HepG2 (cell line): ENCODE results near the gene DIS3L2. TPM values are rescaled to one million over a fixed set of nuclear protein-coding genes. Genes with fewer than 3 reads are reported as not detected.

Experiments used
- ATF7 ChIP-seq, 2 experiments: fragments of 450-650 bp in 1 of 2; sonication (generic) in 1 of 2; formaldehyde crosslinking in 1 of 2; IDR thresholded peaks; 2 replicates each; pipeline versions ENCODE4 v1.4.0 to v1.6.1; 2016 to 2020; ENCODE audit warnings: antibody characterized with exemption in 1 of 2, mild to moderate bottlenecking in 1 of 2, missing genetic modification reagents in 1 of 2
- BORCS8-MEF2B ChIP-seq: sonication (generic); formaldehyde crosslinking; IDR thresholded peaks from 2 replicates; pipeline ENCODE4 v1.8.0; 2022; ENCODE audit warnings: mild to moderate bottlenecking, missing genetic modification reagents
- HNRNPL ChIP-seq: fragments of 200-400 bp; formaldehyde crosslinking; IDR thresholded peaks from 2 replicates; pipeline ENCODE4 v1.6.1; 2017; ENCODE audit warnings: mild to moderate bottlenecking, low read depth, low read length
- JDP2 ChIP-seq: sonication (generic); formaldehyde crosslinking; IDR thresholded peaks from 2 replicates; pipeline ENCODE4 v1.8.1; 2022; ENCODE audit warnings: missing genetic modification reagents, borderline replicate concordance
- MED1 ChIP-seq: sonication (generic); formaldehyde crosslinking; IDR thresholded peaks from 2 replicates; pipeline ENCODE4 v1.4.0; 2020; ENCODE audit warnings: missing genetic modification reagents
- PCBP1 ChIP-seq: fragments of 200-400 bp; formaldehyde crosslinking; IDR thresholded peaks from 2 replicates; pipeline ENCODE4 v1.6.1; 2017; ENCODE audit warnings: mild to moderate bottlenecking, low read depth, low read length, borderline replicate concordance
- SIN3A ChIP-seq: IDR thresholded peaks from 2 replicates; pipeline ENCODE4 v1.6.1; 2011; ENCODE audit warnings: low read depth, mild to moderate bottlenecking, control low read depth, low read length, borderline replicate concordance
- TARDBP ChIP-seq: sonication (generic); formaldehyde crosslinking; IDR thresholded peaks from 2 replicates; pipeline ENCODE4 v1.8.0; 2022; ENCODE audit warnings: mild to moderate bottlenecking, missing genetic modification reagents
- THAP7 ChIP-seq: sonication (generic); formaldehyde crosslinking; IDR thresholded peaks from 2 replicates; pipeline ENCODE4 v1.8.1; 2023; ENCODE audit warnings: mild to moderate bottlenecking, missing genetic modification reagents
- ZBED4 ChIP-seq: sonication (generic); formaldehyde crosslinking; IDR thresholded peaks from 2 replicates; pipeline ENCODE4 v1.4.0; 2020; ENCODE audit warnings: missing genetic modification reagents, borderline replicate concordance
- ZBTB10 ChIP-seq: sonication (generic); formaldehyde crosslinking; IDR thresholded peaks from 2 replicates; pipeline ENCODE4 v1.4.0; 2020; ENCODE audit warnings: missing genetic modification reagents, borderline replicate concordance
- ZFP37 ChIP-seq: sonication (generic); formaldehyde crosslinking; IDR thresholded peaks from 2 replicates; pipeline ENCODE4 v1.4.0; 2020; ENCODE audit warnings: missing genetic modification reagents, borderline replicate concordance
- ZFP90 ChIP-seq: sonication (generic); formaldehyde crosslinking; IDR thresholded peaks from 2 replicates; pipeline ENCODE4 v1.8.0; 2022; ENCODE audit warnings: missing genetic modification reagents, mild to moderate bottlenecking, inconsistent platforms, borderline replicate concordance
- ZMYM2 ChIP-seq: sonication (generic); formaldehyde crosslinking; IDR thresholded peaks from 2 replicates; pipeline ENCODE4 v1.8.0; 2022; ENCODE audit warnings: mild to moderate bottlenecking, missing genetic modification reagents
- ZNF280B ChIP-seq: sonication (generic); formaldehyde crosslinking; IDR thresholded peaks from 2 replicates; pipeline ENCODE4 v1.5.0; 2020; ENCODE audit warnings: missing genetic modification reagents, mild to moderate bottlenecking, borderline replicate concordance
- ZNF33B ChIP-seq: sonication (generic); formaldehyde crosslinking; IDR thresholded peaks from 2 replicates; pipeline ENCODE4 v1.5.1; 2020; ENCODE audit warnings: mild to moderate bottlenecking, missing genetic modification reagents
- ZNF678 ChIP-seq: sonication (generic); formaldehyde crosslinking; IDR thresholded peaks from 2 replicates; pipeline ENCODE4 v1.4.0; 2020; ENCODE audit warnings: mild to moderate bottlenecking, missing genetic modification reagents
- ZNF749 ChIP-seq: sonication (generic); formaldehyde crosslinking; IDR thresholded peaks from 2 replicates; pipeline ENCODE4 v1.8.0; 2022; ENCODE audit warnings: mild to moderate bottlenecking, missing genetic modification reagents, moderate library complexity, borderline replicate concordance
- ZNF879 ChIP-seq: sonication (generic); formaldehyde crosslinking; IDR thresholded peaks from 2 replicates; pipeline ENCODE4 v1.8.1; 2023; ENCODE audit warnings: missing genetic modification reagents
- polyA plus RNA-seq, 8 experiments: library from polyadenylated mRNA; depleted of rRNA in 3 of 8; stranded (reverse) in 7 of 8; unstranded in 1 of 8; fragments of >200 nt; fragmentation: Illumina TruSeq in 4 of 8; extraction: Trizol in 4 of 8; gene quantifications; 2 replicates each; pipeline versions ENCODE4 v1.2.1 to v1.2.3, GENCODE V29; 2011 to 2016; ENCODE audit warnings: low read depth in 4 of 8, missing spikeins in 1 of 8, mixed read lengths in 1 of 8; ENCODE audit not compliant: insufficient read depth in 1 of 8
- total RNA-seq, 5 experiments: library from RNA; depleted of rRNA; stranded (reverse); fragments of >200 nt; fragmentation: Illumina TruSeq; extraction: Trizol; gene quantifications; 2 replicates each; pipeline ENCODE4 v1.2.3, GENCODE V29; 2016; ENCODE audit warnings: low read depth in 1 of 5

The DIS3L2 gene
- total and polyA plus RNA-seq, 2 of the 13 experiments (the other 11 are each of a cell fraction or from before 2014, with no cell fraction given): 7.0 to 23.9 TPM

- TF ChIP-seq ZNF879 (CRISPR knock-in tag) (peak; percentile 79; the same call in 1 of the 2 replicates), ZFP90 (CRISPR knock-in tag) (no peak), ZBTB10 (CRISPR knock-in tag) (no peak), MED1 (peak; percentile 46; the same call in 1 of the 2 replicates), PCBP1 (no peak), ZBED4 (CRISPR knock-in tag) (peak; percentile 98), ZNF678 (CRISPR knock-in tag) (peak; percentile 68; the same call in 1 of the 2 replicates), SIN3A (no peak), ZNF749 (CRISPR knock-in tag) (0 out of 2 replicates have a peak, but pooled peaks have one; percentile 12), ATF7 (IDR thresholded peaks at IDR 0.05) (no peak), ATF7 (CRISPR knock-in tag; IDR thresholded peaks at IDR 0.05) (no peak), THAP7 (no peak; the same call in 1 of the 2 replicates), JDP2 (no peak), TARDBP (CRISPR knock-in tag) (peak; percentile 55; the same call in 1 of the 2 replicates), ZMYM2 (CRISPR knock-in tag) (no peak), ZNF33B (CRISPR knock-in tag) (0 out of 2 replicates have a peak, but pooled peaks have one; percentile 6), BORCS8-MEF2B (CRISPR knock-in tag) (0 out of 2 replicates have a peak, but pooled peaks have one; percentile 9), ZNF280B (CRISPR knock-in tag) (0 out of 2 replicates have a peak, but pooled peaks have one; percentile 18), ZFP37 (CRISPR knock-in tag) (no peak), HNRNPL (no peak)
These were observed 36.0 kb upstream of the DIS3L2 start (continued) for GRCh38 chr2:231925303-231926179.
